Superior temporal gyrus (tissue), 1 donor: ENCODE results near the gene WEE2.
"Not testable (repeated sequence)": the region's sequence is repeated elsewhere in the genome, so short reads cannot be mapped to it uniquely, and the experiment has no call there.

ENCODE experiments used
- DNase-seq: peaks from one replicate; pipeline ENCODE4 v3.0.0-alpha.2; 2016; ENCODE audit errors: extremely low spot score

WEE2 gene

GRCh38 chr7:141708351-141708750 lies at the start of gene WEE2:
Gene WEE2, plus strand, starts transcription at chr7:141708353. Its CDS starts 406 bp downstream, at chr7:141708759.
- no peak for DNase-seq

- DNase-seq, result no peak
Measured at GRCh38 chr7:141659501-141659900, 48.7 kb upstream of the WEE2 start.

GRCh38 chr7:141660259-141660658 lies 47.9 kb upstream of the WEE2 start:
- peak; percentile 66 for DNase-seq

GRCh38 chr7:141663081-141663849 lies 44.9 kb upstream of the WEE2 start:
- DNase-seq, result no peak

GRCh38 chr7:141664450-141664849 lies 43.7 kb upstream of the WEE2 start:
- DNase-seq, result no peak

GRCh38 chr7:141665208-141666035 lies 42.7 kb upstream of the WEE2 start:
- DNase-seq, result no peak

GRCh38 chr7:141666071-141666470 lies 42.1 kb upstream of the WEE2 start:
- DNase-seq, result no peak

GRCh38 chr7:141668853-141669252 lies 39.3 kb upstream of the WEE2 start:
- DNase-seq, result no peak

- DNase-seq, result no peak
Measured at GRCh38 chr7:141671705-141672496, 36.3 kb upstream of the WEE2 start.

- DNase-seq, result peak; percentile 65
Measured at GRCh38 chr7:141673346-141673745, 34.8 kb upstream of the WEE2 start.

GRCh38 chr7:141674171-141674671 lies 33.9 kb upstream of the WEE2 start:
- no peak for DNase-seq

- DNase-seq, result no peak
Measured at GRCh38 chr7:141674702-141675101, 33.5 kb upstream of the WEE2 start.

- no peak for DNase-seq
Measured at GRCh38 chr7:141675436-141676215, 32.5 kb upstream of the WEE2 start.

GRCh38 chr7:141676618-141677017 lies 31.5 kb upstream of the WEE2 start:
- DNase-seq, result no peak

GRCh38 chr7:141679014-141679413 lies 29.1 kb upstream of the WEE2 start:
- DNase-seq, result no peak

GRCh38 chr7:141685285-141686023 lies 22.7 kb upstream of the WEE2 start:
- peak; percentile 79 for DNase-seq

GRCh38 chr7:141686074-141686473 lies 22.1 kb upstream of the WEE2 start:
- no peak for DNase-seq

GRCh38 chr7:141686670-141687069 lies 21.5 kb upstream of the WEE2 start:
- DNase-seq, result no peak

GRCh38 chr7:141688043-141688442 lies 20.1 kb upstream of the WEE2 start:
- peak; percentile 67 for DNase-seq

- DNase-seq, result not testable (repeated sequence)
Measured at GRCh38 chr7:141689072-141689825, 18.9 kb upstream of the WEE2 start.
